ENCODE measurements around the gene LHFPL2. TPM values are rescaled to one million over a fixed set of nuclear protein-coding genes. Genes with fewer than 3 reads are reported as not detected.

The LHFPL2 gene
- total RNA-seq, 2 experiments from 2014 or later, result not detected

DNA sequence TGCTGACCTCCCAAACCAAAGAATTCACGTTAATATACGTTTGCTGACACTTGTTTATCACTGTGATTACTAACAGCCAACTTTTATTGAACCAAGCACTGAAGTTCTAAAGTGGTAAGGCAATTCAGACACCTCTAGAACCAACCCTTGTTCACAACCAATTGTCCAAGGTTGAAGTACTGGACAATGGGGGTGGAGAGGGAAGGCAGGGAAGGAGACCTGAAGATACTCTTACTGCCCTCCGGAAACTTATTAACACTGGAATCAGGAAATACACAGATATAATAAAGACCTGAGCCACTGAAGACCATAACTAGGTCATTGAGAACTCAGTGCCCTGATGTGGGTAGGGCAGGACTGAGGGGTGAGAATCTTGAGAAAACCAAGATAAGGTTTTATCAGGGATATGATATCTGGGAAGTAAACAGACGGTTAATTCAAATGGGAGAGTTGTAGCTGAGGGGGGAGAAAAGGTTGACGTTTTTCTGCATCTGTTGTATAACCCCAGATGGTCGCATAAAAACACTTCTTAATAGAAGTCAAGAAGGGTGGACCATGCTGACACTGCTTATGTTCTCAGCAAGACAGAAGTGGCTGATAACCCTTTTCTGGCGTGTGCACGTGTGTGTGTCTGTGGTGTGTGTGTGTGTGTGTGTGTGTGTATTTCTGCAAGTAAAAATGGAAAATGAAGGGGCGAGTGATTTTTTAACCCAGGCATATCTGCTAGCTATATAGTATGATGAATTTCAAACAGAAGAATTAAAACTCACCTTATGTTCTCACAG, 125.9 kb downstream of the LHFPL2 start:
- DNase-seq (no peak), ATAC-seq (no peak)
- H3K9me3 Mint-ChIP-seq (ENCODE audit: low read depth), result no peaks in the 10 kb centered on the region
- H3K36me3 Mint-ChIP-seq, result no peaks in the 10 kb centered on the region
- CTCF ChIA-PET, result interaction anchor here (0.8 to 1.5 kb wide), 2 partner anchors 10 to 13 kb away, joined by 3 to 4 read pairs; no protein-coding TSS in a partner anchor
- H3K4me1 Mint-ChIP-seq, result peaks cover 8% of the 10 kb centered on the region
- H3K27ac Mint-ChIP-seq, result no peak overlapping the region
- peaks cover 57% of the 10 kb centered on the region for H3K27me3 Mint-ChIP-seq
- H3K4me3 Mint-ChIP-seq, result no peak overlapping the region

DNA sequence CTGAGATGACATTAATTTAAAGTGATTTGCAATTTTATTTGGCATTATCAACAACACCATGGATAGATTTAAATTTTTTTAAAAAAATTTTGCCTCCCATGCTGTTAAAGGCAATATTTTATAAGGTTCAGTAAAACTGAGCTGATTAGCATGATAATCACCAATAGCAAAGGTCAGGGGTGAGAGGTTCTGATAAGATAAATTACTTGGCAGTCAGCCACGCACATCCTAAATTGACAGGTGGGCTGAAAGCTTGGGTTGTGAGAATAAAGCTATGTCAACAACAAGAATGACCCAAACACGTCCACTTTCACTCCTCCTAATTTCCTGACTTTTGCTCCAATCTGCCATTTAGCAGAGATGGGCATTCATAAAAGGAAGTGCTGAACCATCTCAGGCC, 127.1 kb downstream of the LHFPL2 start:
- no peak overlapping the region for H3K27ac Mint-ChIP-seq
- no peaks in the 10 kb centered on the region for H3K36me3 Mint-ChIP-seq
- CTCF ChIA-PET, result interaction anchor here (1.5 kb wide), 1 partner anchor 12 kb away, joined by 4 read pairs; no protein-coding TSS in a partner anchor
- no peak for DNase-seq
- peaks cover 7% of the 10 kb centered on the region for H3K4me1 Mint-ChIP-seq
- H3K9me3 Mint-ChIP-seq (ENCODE audit: low read depth), result no peaks in the 10 kb centered on the region
- ATAC-seq, result no peak
- no peak overlapping the region for H3K4me3 Mint-ChIP-seq
- peaks cover 60% of the 10 kb centered on the region for H3K27me3 Mint-ChIP-seq

- CTCF ChIA-PET, result no interaction called here
- Mint-ChIP-seq H3K36me3 (no peaks in the 10 kb centered on the region), H3K27me3 (peaks cover 67% of the 10 kb centered on the region), H3K4me3 (no peak overlapping the region), H3K9me3 (ENCODE audit: low read depth) (no peaks in the 10 kb centered on the region), H3K4me1 (no peaks in the 10 kb centered on the region), H3K27ac (no peak overlapping the region)
- no peak for ATAC-seq
- DNase-seq, result no peak
Observed at GRCh38 chr5:78519198-78519941, 129.2 kb downstream of the LHFPL2 start.

- no peaks in the 10 kb centered on the region for H3K36me3 Mint-ChIP-seq
- CTCF ChIA-PET, result no interaction called here
- H3K9me3 Mint-ChIP-seq (ENCODE audit: low read depth), result no peaks in the 10 kb centered on the region
- ATAC-seq (no peak), DNase-seq (no peak)
- peaks cover 72% of the 10 kb centered on the region for H3K27me3 Mint-ChIP-seq
- no peak overlapping the region for H3K27ac Mint-ChIP-seq
- no peaks in the 10 kb centered on the region for H3K4me1 Mint-ChIP-seq
- H3K4me3 Mint-ChIP-seq, result no peak overlapping the region
Observed at GRCh38 chr5:78518365-78519197, 130.0 kb downstream of the LHFPL2 start.

- Mint-ChIP-seq H3K4me3 (no peak overlapping the region), H3K27me3 (peaks cover 83% of the 10 kb centered on the region), H3K27ac (no peak overlapping the region), H3K4me1 (no peaks in the 10 kb centered on the region), H3K9me3 (ENCODE audit: low read depth) (no peaks in the 10 kb centered on the region), H3K36me3 (no peaks in the 10 kb centered on the region)
- CTCF ChIA-PET, result no interaction called here
- DNase-seq, result no peak
- ATAC-seq, result no peak
Observed at GRCh38 chr5:78515670-78516069, 132.9 kb downstream of the LHFPL2 start.

- no peak overlapping the region for H3K27ac Mint-ChIP-seq
- no peak for DNase-seq
- peaks cover 82% of the 10 kb centered on the region for H3K27me3 Mint-ChIP-seq
- H3K4me1 Mint-ChIP-seq, result peaks cover 5% of the 10 kb centered on the region
- no peak for ATAC-seq
- H3K4me3 Mint-ChIP-seq, result no peak overlapping the region
- no peaks in the 10 kb centered on the region for H3K36me3 Mint-ChIP-seq
- H3K9me3 Mint-ChIP-seq (ENCODE audit: low read depth), result no peaks in the 10 kb centered on the region
- CTCF ChIA-PET, result no interaction called here
Observed at GRCh38 chr5:78514427-78515330, 133.9 kb downstream of the LHFPL2 start.

DNA sequence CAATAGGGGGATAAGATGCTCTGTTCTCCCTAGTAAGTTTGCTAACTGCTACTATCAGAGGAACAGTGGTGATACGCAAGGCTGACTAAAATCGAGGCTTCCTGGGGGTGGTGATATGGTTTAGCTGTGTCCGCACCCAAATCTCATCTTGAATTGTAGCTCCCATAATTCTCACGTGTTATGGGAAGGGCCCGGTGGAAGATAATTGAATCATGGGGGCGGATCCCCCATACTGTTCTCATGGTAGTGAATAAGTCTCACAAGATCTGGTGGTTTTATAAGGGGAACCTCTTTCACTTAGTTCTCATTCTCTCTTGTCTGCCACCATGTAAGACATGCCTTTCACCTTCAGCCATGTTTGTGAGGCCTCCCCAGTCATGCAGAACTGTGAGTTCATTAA, 135.1 kb downstream of the LHFPL2 start:
- no peak overlapping the region for H3K4me3 Mint-ChIP-seq
- H3K36me3 Mint-ChIP-seq, result no peaks in the 10 kb centered on the region
- H3K4me1 Mint-ChIP-seq, result peaks cover 14% of the 10 kb centered on the region
- peaks cover 83% of the 10 kb centered on the region for H3K27me3 Mint-ChIP-seq
- no peaks in the 10 kb centered on the region for H3K9me3 Mint-ChIP-seq (ENCODE audit: low read depth)
- no peak for ATAC-seq
- CTCF ChIA-PET, result no interaction called here
- no peak overlapping the region for H3K27ac Mint-ChIP-seq
- no peak for DNase-seq

DNA sequence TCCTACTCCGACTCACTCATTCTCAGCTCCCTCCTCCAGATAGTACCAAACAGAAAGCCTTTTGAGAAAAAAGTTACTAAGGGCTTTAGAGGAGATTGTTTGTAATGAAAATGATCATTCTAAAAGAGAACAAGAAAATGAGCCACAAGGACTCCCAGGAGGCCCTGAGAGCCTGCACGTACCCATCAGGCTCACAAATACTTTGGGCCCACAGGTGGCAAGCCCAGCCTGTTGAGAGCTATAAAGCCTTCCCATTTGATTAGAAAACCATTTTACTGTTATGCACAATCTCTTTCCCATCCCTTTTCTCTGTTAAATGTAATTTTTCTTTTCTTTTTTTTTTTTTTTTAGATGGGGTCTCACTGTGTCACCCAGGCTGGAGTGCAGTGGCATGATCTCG, 136.1 kb downstream of the LHFPL2 start:
- peaks cover 83% of the 10 kb centered on the region for H3K27me3 Mint-ChIP-seq
- CTCF ChIA-PET, result interaction anchor here (0.9 to 1.5 kb wide), 2 partner anchors 20 to 45 kb away, joined by 3 read pairs; no protein-coding TSS in a partner anchor

GRCh38 chr5:78511121-78511906, 137.3 kb downstream of the LHFPL2 start:
- no peak overlapping the region for H3K27ac Mint-ChIP-seq
- CTCF ChIA-PET, result interaction anchor here (1.5 kb wide), 1 partner anchor 22 kb away, joined by 3 read pairs; no protein-coding TSS in a partner anchor
- H3K4me1 Mint-ChIP-seq, result peaks cover 14% of the 10 kb centered on the region
- peaks cover 85% of the 10 kb centered on the region for H3K27me3 Mint-ChIP-seq
- no peak overlapping the region for H3K4me3 Mint-ChIP-seq
- H3K36me3 Mint-ChIP-seq, result no peaks in the 10 kb centered on the region
- no peak for ATAC-seq
- H3K9me3 Mint-ChIP-seq (ENCODE audit: low read depth), result no peaks in the 10 kb centered on the region
- DNase-seq, result no peak

More for the DNA sequence above, 136.1 kb downstream of the LHFPL2 start:
- Mint-ChIP-seq H3K9me3 (ENCODE audit: low read depth) (no peaks in the 10 kb centered on the region), H3K27ac (no peak overlapping the region), H3K4me1 (peaks cover 14% of the 10 kb centered on the region), H3K36me3 (no peaks in the 10 kb centered on the region), H3K4me3 (no peak overlapping the region)
- DNase-seq (no peak), ATAC-seq (no peak)

DNA sequence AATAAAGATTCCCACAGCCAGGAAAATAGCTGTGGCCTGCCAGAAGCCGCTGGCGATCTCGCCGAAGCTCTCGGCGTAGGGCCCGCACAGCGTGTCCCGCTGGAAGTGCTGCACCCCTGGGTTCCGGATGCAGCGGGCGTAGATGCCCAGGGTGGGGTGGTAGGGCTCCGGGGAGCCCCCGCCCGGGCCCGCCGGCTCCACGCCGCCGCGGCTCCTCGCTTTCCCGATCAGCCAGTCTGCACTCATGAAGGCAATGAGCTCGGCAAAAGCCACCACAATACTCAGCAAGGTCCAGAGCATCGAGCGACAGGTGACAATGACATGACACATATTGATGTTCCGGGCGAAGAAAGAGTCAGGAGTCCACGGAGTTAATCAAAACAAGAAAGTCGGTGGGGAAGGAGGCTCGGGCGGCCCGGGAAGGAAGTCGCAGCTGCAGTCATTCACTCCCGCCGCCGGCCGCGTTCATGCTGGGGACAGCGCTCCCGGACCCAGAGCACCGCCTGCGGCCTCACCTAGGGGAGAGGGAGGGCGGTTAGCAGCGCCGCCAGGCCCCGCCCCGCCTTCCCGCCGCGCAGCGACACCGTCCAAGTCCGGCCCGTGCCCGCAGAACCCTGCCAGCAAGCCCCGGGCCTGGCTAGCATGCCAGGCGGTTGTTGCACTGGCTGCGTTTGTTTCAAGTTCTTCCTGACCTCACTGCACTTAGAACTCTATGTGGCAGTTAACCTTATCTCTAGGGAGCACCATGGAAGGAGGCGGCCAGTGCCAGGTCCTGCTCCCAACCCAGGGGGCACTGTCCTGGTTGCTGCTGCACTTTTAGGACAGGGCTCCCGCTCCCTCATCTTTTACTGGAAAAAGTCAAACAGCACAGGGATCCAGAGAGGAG, 138.4 kb downstream of the LHFPL2 start:
- H3K4me1 Mint-ChIP-seq, result peaks cover 14% of the 10 kb centered on the region
- H3K9me3 Mint-ChIP-seq (ENCODE audit: low read depth), result no peaks in the 10 kb centered on the region
- CTCF ChIA-PET, result interaction anchor here (1.6 kb wide), 1 partner anchor 13 kb away, joined by 3 read pairs; no protein-coding TSS in a partner anchor
- peak; percentile 46 for DNase-seq
- no peak overlapping the region for H3K27ac Mint-ChIP-seq
- H3K36me3 Mint-ChIP-seq, result no peaks in the 10 kb centered on the region
- peaks cover 81% of the 10 kb centered on the region for H3K27me3 Mint-ChIP-seq
- H3K4me3 Mint-ChIP-seq, result peak overlapping the region; percentile 68
- ATAC-seq, result peak; percentile 77

GRCh38 chr5:78509145-78509865, 139.3 kb downstream of the LHFPL2 start:
- ATAC-seq (peak; percentile 38), DNase-seq (no peak)
- no peak overlapping the region for H3K27ac Mint-ChIP-seq
- H3K36me3 Mint-ChIP-seq, result no peaks in the 10 kb centered on the region
- CTCF ChIA-PET, result interaction anchor here (1.6 kb wide), 1 partner anchor 13 kb away, joined by 3 read pairs; no protein-coding TSS in a partner anchor
- H3K9me3 Mint-ChIP-seq (ENCODE audit: low read depth), result no peaks in the 10 kb centered on the region
- H3K4me1 Mint-ChIP-seq, result peaks cover 14% of the 10 kb centered on the region
- H3K4me3 Mint-ChIP-seq, result peak overlapping the region; percentile 68
- H3K27me3 Mint-ChIP-seq, result peaks cover 72% of the 10 kb centered on the region

Measured in activated CD8-positive, alpha-beta memory T cell treated with anti-CD3 and anti-CD28 coated beads, Interleukin-2, amount 10 ng/mL, durations not matched to agents 7 days and 5 days (primary cell).